Kidney (tissue), 14 donors: ENCODE measurements around the gene ACSM2A. TPM values are rescaled to one million over a fixed set of nuclear protein-coding genes. Genes with fewer than 3 reads are reported as not detected.
A peak's percentile ranks its signal among the peaks of the same experiment; 100 is the strongest.
"Not testable (repeated sequence)": the region's sequence is repeated elsewhere in the genome, so short reads cannot be mapped to it uniquely, and the experiment has no call there.

Experiments
- DNase-seq, 5 donors: peaks; one replicate each; pipeline ENCODE4 v3.0.0-alpha.2; 2013 to 2020
- FAIRE-seq: peaks from 2 replicates; lab custom pipeline; 2012; peaks lifted over from hg19 to GRCh38; lab: Jason Lieb, UNC
- H3K27ac ChIP-seq, 2 donors: one replicate each; pipeline ENCODE4 v1.7.0; 2013; ENCODE audit warnings: low read depth in 2 of 2, low read length in 2 of 2, inconsistent platforms in 1 of 2
- H3K27me3 ChIP-seq: one replicate; pipeline ENCODE4 v1.7.1; 2013; ENCODE audit warnings: low read length, inconsistent platforms; ENCODE audit not compliant: control insufficient read depth, insufficient read depth
- H3K36me3 ChIP-seq, 3 donors: one replicate each; pipeline versions ENCODE4 v1.7.0 to v1.7.1; 2013; ENCODE audit warnings: low read length in 3 of 3, control low read depth in 1 of 3, inconsistent platforms in 1 of 3; ENCODE audit not compliant: insufficient read depth in 3 of 3, control insufficient read depth in 2 of 3
- H3K4me1 ChIP-seq, 3 donors: one replicate each; pipeline versions ENCODE4 v1.7.0 to v1.7.1; 2013; ENCODE audit warnings: low read length in 3 of 3, inconsistent platforms in 1 of 3, low read depth in 1 of 3; ENCODE audit not compliant: control insufficient read depth in 2 of 3, insufficient read depth in 2 of 3
- H3K4me3 ChIP-seq, 3 donors: one replicate each; pipeline versions ENCODE4 v1.7.0 to v1.8.1; 2013; ENCODE audit warnings: low read length in 3 of 3, control low read depth in 1 of 3, inconsistent platforms in 1 of 3
- H3K9ac ChIP-seq, 3 donors: one replicate each; pipeline versions ENCODE4 v1.7.0 to v1.7.1; 2013; ENCODE audit warnings: low read length in 3 of 3, control low read depth in 1 of 3, inconsistent platforms in 1 of 3
- H3K9me3 ChIP-seq, 3 donors: one replicate each; pipeline versions ENCODE4 v1.7.0 to v1.7.1; 2013; ENCODE audit warnings: low read length in 3 of 3, control low read depth in 1 of 3, inconsistent platforms in 1 of 3; ENCODE audit not compliant: control insufficient read depth in 2 of 3, insufficient read depth in 1 of 3
- CTCF ChIP-seq: IDR thresholded peaks from 3 replicates; pipeline ENCODE4 v1.5.1; 2012; ENCODE audit warnings: mild to moderate bottlenecking, moderate library complexity, borderline replicate concordance; ENCODE audit not compliant: insufficient read depth; ENCODE audit errors: extremely low read depth
- intact Hi-C: fragments of 100-400 bp; cut with DNase I; formaldehyde crosslinking; loops from one replicate; pipeline ENCODE4 v1.11.1; 2022
- polyA plus RNA-seq: library from polyadenylated mRNA; stranded (reverse); fragments of 350-450 nt; fragmentation: Illumina TruSeq; extraction: RNeasy Lipid Tissue Mini Kit (QIAGEN cat#74804); gene quantifications from one replicate; pipeline ENCODE4 v1.2.3, GENCODE V29; 2014; ENCODE audit warnings: low read depth, low replicate concordance; ENCODE audit not compliant: insufficient read depth
- total RNA-seq: library from RNA; stranded (reverse); fragmentation: NEBNext Ultra II Directional; extraction: Animal tissue kit (Norgen Biotek cat#: 25700); gene quantifications from one replicate; pipeline ENCODE4 v1.2.1, GENCODE V29; 2021
- donor health status: control.
- donor health status: control.
- donor health status: control.
- donor health status: control.
- donor health status: control.
- donor health status: DM: yes; HTN: yes; CAD: no.
- donor health status: Normal renal cell carcinoma (clear cell type).

Gene ACSM2A
- total and polyA plus RNA-seq, 2 donors from 2014 or later: 59.3 to 269 TPM

GRCh38 chr16:20470732-20471131 lies 19.4 kb downstream of the ACSM2A start:
- DNase-seq, H3K9me3 ChIP-seq, FAIRE-seq, H3K27me3 ChIP-seq, intact Hi-C loops, H3K9ac ChIP-seq, H3K4me1 ChIP-seq, H3K27ac ChIP-seq, H3K4me3 ChIP-seq, H3K36me3 ChIP-seq: not testable (repeated sequence)

- H3K36me3 ChIP-seq, H3K4me1 ChIP-seq, FAIRE-seq, H3K4me3 ChIP-seq, intact Hi-C loops, H3K27me3 ChIP-seq, H3K27ac ChIP-seq, DNase-seq, H3K9ac ChIP-seq, H3K9me3 ChIP-seq: not testable (repeated sequence)
These were observed 25.9 kb downstream of the ACSM2A start for GRCh38 chr16:20477188-20477744.

- FAIRE-seq, intact Hi-C loops: not testable (repeated sequence)
These were observed 32.7 kb downstream of the ACSM2A start for GRCh38 chr16:20483989-20484388.

GRCh38 chr16:20484726-20485125 lies 33.4 kb downstream of the ACSM2A start:
- Histone ChIP-seq H3K4me3 (no peak overlapping the region), H3K4me1 (no peaks in the 10 kb centered on the region), H3K27ac (no peak overlapping the region), H3K27me3 (no peaks in the 10 kb centered on the region), H3K9ac (no peak overlapping the region), H3K36me3 (peaks cover 0 to 14% (median 0%) of the 10 kb centered on the region in 3 donors), H3K9me3 (no peaks in the 10 kb centered on the region)
- DNase-seq (peak in 1 of 5 donors; percentile 2), FAIRE-seq (no peak)
- no peak for TF ChIP-seq CTCF
- intact Hi-C loops: no loop called here

More at GRCh38 chr16:20483989-20484388, 32.7 kb downstream of the ACSM2A start:
- H3K27me3 ChIP-seq, H3K9me3 ChIP-seq, H3K4me3 ChIP-seq, H3K9ac ChIP-seq, DNase-seq, H3K4me1 ChIP-seq, H3K27ac ChIP-seq: not testable (repeated sequence)
- H3K36me3 ChIP-seq: peaks cover 0 to 17% (median 0%) of the 10 kb centered on the region in 3 donors

GRCh38 chr16:20485408-20485807 lies 34.1 kb downstream of the ACSM2A start:
- Histone ChIP-seq H3K9me3 (no peaks in the 10 kb centered on the region), H3K4me3 (no peak overlapping the region), H3K27me3 (no peaks in the 10 kb centered on the region), H3K27ac (no peak overlapping the region), H3K9ac (no peak overlapping the region), H3K4me1 (no peaks in the 10 kb centered on the region), H3K36me3 (peaks cover 0 to 12% (median 0%) of the 10 kb centered on the region in 3 donors)
- FAIRE-seq (no peak), DNase-seq (no peak)
- TF ChIP-seq CTCF: no peak
- intact Hi-C loops: no loop called here

GRCh38 chr16:20490994-20491393 lies 39.7 kb downstream of the ACSM2A start:
- H3K4me3 ChIP-seq, H3K9me3 ChIP-seq, DNase-seq, H3K27me3 ChIP-seq, H3K36me3 ChIP-seq, H3K27ac ChIP-seq, intact Hi-C loops, H3K4me1 ChIP-seq, FAIRE-seq, H3K9ac ChIP-seq: not testable (repeated sequence)

- FAIRE-seq, H3K27me3 ChIP-seq, H3K27ac ChIP-seq, H3K9me3 ChIP-seq, H3K4me1 ChIP-seq, intact Hi-C loops, DNase-seq, H3K36me3 ChIP-seq, H3K4me3 ChIP-seq, H3K9ac ChIP-seq: not testable (repeated sequence)
These were observed 40.1 kb downstream of the ACSM2A start for GRCh38 chr16:20491448-20491847.
